Activated CD4-positive, alpha-beta T cell treated with anti-CD3 and anti-CD28 coated beads, Interleukin-2, amount 50 U/mL, for 4 hours (primary cell): ENCODE data around the gene HOXB5.

Experiments used
- DNase-seq, 2 experiments: peaks; one replicate each; pipeline ENCODE4 v3.0.0-alpha.2; 2020

The HOXB5 gene

GRCh38 chr17:48601539-48602425 is 8.2 kb upstream of the HOXB5 start:
- DNase-seq: no peak

GRCh38 chr17:48601207-48601538 is 7.6 kb upstream of the HOXB5 start:
- no peak for DNase-seq

- no peak for DNase-seq
These were observed 6.9 kb upstream of the HOXB5 start for GRCh38 chr17:48600244-48601098.

GRCh38 chr17:48599354-48599753 is 5.8 kb upstream of the HOXB5 start:
- no peak for DNase-seq

GRCh38 chr17:48598736-48599135 is 5.2 kb upstream of the HOXB5 start:
- DNase-seq: no peak

GRCh38 chr17:48597778-48598631 is 4.4 kb upstream of the HOXB5 start:
- no peak for DNase-seq

- DNase-seq: no peak
These were observed 3.9 kb upstream of the HOXB5 start for GRCh38 chr17:48597528-48597777.

GRCh38 chr17:48596735-48597527 is 3.4 kb upstream of the HOXB5 start:
- DNase-seq: no peak

GRCh38 chr17:48596000-48596734 is 2.6 kb upstream of the HOXB5 start:
- peak in 1 of 2 experiments; percentile 45 for DNase-seq

GRCh38 chr17:48595278-48595999 is 1.9 kb upstream of the HOXB5 start:
- DNase-seq: no peak

- DNase-seq: no peak
These were observed 1.1 kb upstream of the HOXB5 start for GRCh38 chr17:48594538-48595277.

GRCh38 chr17:48593840-48594537 is 410 bp upstream of the HOXB5 start:
- DNase-seq: peak; percentile 77 to 78

- no peak for DNase-seq
These were observed 1.0 kb downstream of the HOXB5 start for GRCh38 chr17:48592577-48592976.

GRCh38 chr17:48592057-48592514 is 1.5 kb downstream of the HOXB5 start:
- no peak for DNase-seq

- DNase-seq: no peak
These were observed 2.1 kb downstream of the HOXB5 start for GRCh38 chr17:48591255-48592056.

GRCh38 chr17:48590607-48591161 is 2.9 kb downstream of the HOXB5 start:
- DNase-seq: no peak

GRCh38 chr17:48589831-48590606 is 3.6 kb downstream of the HOXB5 start, which contains the start of gene HOXB3:
TSS of gene HOXB3 (minus strand) at chr17:48590241. CDS start at chr17:48552474, 37,767 bp downstream.
- no peak for DNase-seq
